ENCODE measurements around the gene ABCG5. TPM values are rescaled to one million over a fixed set of nuclear protein-coding genes. Genes with fewer than 3 reads are reported as not detected.

The ABCG5 gene
- total RNA-seq (not detected), polyA plus RNA-seq (ENCODE audit: insufficient read length in 6 of 6) (under 1 TPM; 0.18 to 0.52 (median 0.43) TPM)
- long read RNA-seq, donor 1: 0 reads
- long read RNA-seq, donor 2, partial matches to known transcripts: 6 of 6 reads
- long read RNA-seq, donor 2, other reads (novel, unspliced or antisense): 0 of 6 reads
- long read RNA-seq, donor 3: 0 reads
- long read RNA-seq, donor 4: 0 reads
- long read RNA-seq, donor 5: 0 reads
- long read RNA-seq, donor 6, partial matches to known transcripts: 5 of 5 reads
- long read RNA-seq, donor 6, other reads (novel, unspliced or antisense): 0 of 5 reads
- long read RNA-seq, donor 7: 0 reads
- long read RNA-seq, donor 8: 0 reads
- long read RNA-seq, donor 9: 0 reads
- long read RNA-seq, donor 10: 0 reads
- long read RNA-seq, donor 11: 0 reads
- long read RNA-seq, donor 12: 0 reads

DNA sequence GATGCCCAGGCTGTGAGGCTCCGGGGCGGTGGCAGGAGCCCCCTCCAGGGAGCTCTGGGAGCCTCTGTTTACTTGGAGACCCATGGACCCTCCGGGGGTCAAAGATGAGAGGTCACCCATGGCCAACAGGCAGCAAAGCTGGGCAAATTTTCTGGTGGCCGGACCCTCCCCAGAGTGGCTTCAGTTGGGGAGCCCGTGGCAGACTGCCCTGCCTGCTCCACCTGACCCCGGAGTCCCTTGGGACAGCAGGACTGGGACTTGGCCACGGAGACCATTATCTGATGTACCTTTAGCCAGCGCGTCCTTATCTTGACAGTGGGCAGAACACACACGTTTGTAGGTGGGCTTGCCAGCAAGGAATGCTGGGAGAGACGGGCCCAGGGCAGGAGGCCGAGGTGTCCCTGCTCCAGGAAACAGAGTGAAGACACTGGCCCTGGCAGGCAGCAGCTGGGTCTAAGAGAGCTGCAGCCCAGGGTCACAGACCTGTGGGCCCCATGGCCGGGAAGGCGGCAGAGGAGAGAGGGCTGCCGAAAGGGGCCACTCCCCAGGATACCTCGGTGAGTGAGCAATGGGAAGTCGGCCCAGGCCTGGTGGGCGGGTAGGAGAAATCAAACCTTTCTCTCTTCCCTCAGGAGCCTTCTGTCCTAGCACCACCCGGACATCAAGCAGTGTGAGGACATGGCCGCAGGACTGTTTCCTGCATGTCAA is at the start of gene ABCG5, which contains the start of gene ABCG8:
ABCG5 (minus strand) TSS at position 280 of the 708 bp plus-strand sequence; CDS start at position 120, 160 bp downstream.
ABCG8 (plus strand) TSS at position 412 of the 708 bp plus-strand sequence; CDS start at position 495, 83 bp downstream.
- TF ChIP-seq, protein P1, sequence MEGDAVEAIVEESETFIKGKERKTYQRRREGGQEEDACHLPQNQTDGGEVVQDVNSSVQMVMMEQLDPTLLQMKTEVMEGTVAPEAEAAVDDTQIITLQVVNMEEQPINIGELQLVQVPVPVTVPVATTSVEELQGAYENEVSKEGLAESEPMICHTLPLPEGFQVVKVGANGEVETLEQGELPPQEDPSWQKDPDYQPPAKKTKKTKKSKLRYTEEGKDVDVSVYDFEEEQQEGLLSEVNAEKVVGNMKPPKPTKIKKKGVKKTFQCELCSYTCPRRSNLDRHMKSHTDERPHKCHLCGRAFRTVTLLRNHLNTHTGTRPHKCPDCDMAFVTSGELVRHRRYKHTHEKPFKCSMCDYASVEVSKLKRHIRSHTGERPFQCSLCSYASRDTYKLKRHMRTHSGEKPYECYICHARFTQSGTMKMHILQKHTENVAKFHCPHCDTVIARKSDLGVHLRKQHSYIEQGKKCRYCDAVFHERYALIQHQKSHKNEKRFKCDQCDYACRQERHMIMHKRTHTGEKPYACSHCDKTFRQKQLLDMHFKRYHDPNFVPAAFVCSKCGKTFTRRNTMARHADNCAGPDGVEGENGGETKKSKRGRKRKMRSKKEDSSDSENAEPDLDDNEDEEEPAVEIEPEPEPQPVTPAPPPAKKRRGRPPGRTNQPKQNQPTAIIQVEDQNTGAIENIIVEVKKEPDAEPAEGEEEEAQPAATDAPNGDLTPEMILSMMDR (IDR thresholded peaks at IDR 0.05): no peak
- no peaks in the 10 kb centered on the region for H3K36me3 ChIP-seq
- no peaks in the 10 kb centered on the region for H3K9me3 ChIP-seq
- intact Hi-C loops (cut with DNase I): no loop called here
- H3K27me3 ChIP-seq: peaks cover 0 to 6% of the 10 kb centered on the region in 2 donors
- DNase-seq: no peak
- no peak within 1 kb of the TSS for H3K27ac ChIP-seq
- no peak for ATAC-seq
- H3K4me3 ChIP-seq: no peak within 1 kb of the TSS
- H3K4me1 ChIP-seq: no peaks in the 10 kb centered on the region

DNA sequence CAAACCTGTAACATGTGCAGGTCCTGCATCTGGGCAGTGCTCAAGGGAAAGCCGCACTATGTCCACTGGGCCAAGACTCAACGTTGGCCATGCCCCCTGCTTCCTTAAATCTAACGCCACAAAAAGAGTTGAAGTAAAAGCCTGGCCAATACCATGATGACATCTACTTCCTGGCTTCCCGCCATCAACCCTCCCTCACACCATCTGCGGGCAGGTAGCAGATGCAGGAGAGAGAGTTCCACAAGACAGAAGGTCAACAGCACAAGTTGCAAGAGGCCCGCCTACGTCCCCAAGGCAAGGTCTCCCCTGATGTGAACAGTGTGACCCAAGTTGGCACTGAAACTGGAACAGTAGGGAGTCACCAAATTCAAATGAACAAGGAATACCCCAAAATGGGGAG is 48.5 kb upstream of the ABCG5 start:
- H3K36me3 ChIP-seq: peaks cover 0 to 62% of the 10 kb centered on the region in 2 donors
- H3K27ac ChIP-seq: no peak overlapping the region
- ATAC-seq: no peak

DNA sequence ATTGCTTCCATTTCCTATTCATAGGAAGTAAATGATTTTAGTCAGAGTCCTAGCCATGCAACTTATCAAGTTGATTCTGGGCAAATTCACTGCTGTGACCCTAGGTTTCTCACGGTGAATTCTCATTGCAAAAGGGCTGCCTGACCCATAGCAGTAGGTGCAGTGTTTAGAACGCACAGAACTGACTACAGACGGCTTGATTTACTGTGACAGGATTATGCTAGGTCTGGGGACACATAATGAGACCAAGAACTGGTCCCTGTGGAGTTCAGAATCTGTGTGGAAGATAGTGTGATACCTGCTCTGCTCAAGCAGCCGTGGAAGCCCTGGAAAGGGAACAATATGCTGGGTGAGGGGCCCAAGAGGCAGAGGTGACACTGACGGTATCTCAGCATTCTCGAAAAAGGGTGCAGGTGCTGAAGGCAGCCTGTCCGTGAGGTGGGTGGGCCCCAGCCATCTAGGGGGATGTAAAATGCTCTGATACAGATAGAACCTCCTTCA is 46.5 kb upstream of the ABCG5 start:
- Histone ChIP-seq H3K4me3 (no peak overlapping the region), H3K27ac (no peak overlapping the region), H3K36me3 (peaks cover 0 to 42% of the 10 kb centered on the region in 2 donors), H3K9me3 (no peaks in the 10 kb centered on the region), H3K4me1 (peaks cover 4 to 14% of the 10 kb centered on the region in 2 donors), H3K27me3 (no peaks in the 10 kb centered on the region)
- intact Hi-C loops (cut with DNase I): no loop called here
- DNase-seq (no peak), ATAC-seq (no peak)
- TF ChIP-seq, protein P1 (IDR thresholded peaks at IDR 0.05): no peak

More for the DNA sequence above, 48.5 kb upstream of the ABCG5 start:
- TF ChIP-seq, protein P1 (IDR thresholded peaks at IDR 0.05): no peak
- no peak overlapping the region for H3K4me3 ChIP-seq
- H3K4me1 ChIP-seq: peaks cover 6 to 8% of the 10 kb centered on the region in 2 donors
- DNase-seq: no peak
- H3K27me3 ChIP-seq: no peaks in the 10 kb centered on the region
- intact Hi-C loops (cut with DNase I): no loop called here
- H3K9me3 ChIP-seq: no peaks in the 10 kb centered on the region

DNA sequence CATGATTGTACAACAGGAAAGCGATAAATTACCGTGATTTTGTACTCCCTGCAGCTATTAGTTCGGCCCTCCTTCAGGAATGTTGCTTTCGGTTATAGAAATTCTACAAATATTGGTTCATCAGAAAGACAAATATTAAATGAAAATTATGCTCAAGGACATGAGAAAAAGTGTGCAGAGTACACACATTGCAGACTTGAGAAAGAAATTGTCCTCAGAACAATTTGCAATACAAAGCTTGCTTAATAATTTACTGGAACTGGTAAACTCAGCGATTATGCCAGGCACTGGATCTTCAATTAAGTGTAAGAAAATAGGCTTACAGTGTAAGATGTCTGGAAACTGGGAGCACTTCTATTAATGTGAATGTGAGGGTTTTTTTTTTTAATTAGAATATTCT is 46.0 kb upstream of the ABCG5 start:
- intact Hi-C loops (cut with DNase I): no loop called here
- Histone ChIP-seq H3K9me3 (no peaks in the 10 kb centered on the region), H3K27ac (no peak overlapping the region), H3K27me3 (no peaks in the 10 kb centered on the region), H3K4me3 (no peak overlapping the region), H3K4me1 (peaks cover 4 to 14% of the 10 kb centered on the region in 2 donors), H3K36me3 (peaks cover 0 to 37% of the 10 kb centered on the region in 2 donors)
- ATAC-seq (no peak), DNase-seq (no peak)
- TF ChIP-seq, protein P1 (IDR thresholded peaks at IDR 0.05): no peak

DNA sequence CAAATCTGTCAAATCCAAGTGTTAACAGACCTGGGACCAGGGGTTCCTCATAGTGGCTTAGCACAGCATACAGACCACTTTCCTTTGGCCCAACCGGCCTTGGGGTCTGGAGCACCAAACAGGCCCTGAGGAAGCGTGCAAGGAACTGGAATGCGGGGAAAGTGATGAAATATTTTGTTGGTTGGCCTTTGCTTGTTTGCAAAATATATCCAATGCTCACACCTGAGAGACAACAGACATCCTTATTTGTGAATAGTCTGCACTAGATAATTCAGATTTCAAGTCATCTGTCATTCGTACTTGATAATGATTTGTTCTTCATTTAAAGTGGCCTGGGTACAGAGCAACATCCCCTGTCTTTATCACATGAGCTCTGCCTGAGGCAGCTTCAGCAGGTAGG is 43.7 kb upstream of the ABCG5 start:
- TF ChIP-seq, protein P1 (IDR thresholded peaks at IDR 0.05): no peak
- no peak for DNase-seq
- H3K4me1 ChIP-seq: peaks cover 4 to 14% of the 10 kb centered on the region in 2 donors
- H3K36me3 ChIP-seq: peaks cover 0 to 13% of the 10 kb centered on the region in 2 donors
- H3K27me3 ChIP-seq: no peaks in the 10 kb centered on the region
- no peak overlapping the region for H3K27ac ChIP-seq
- intact Hi-C loops (cut with DNase I): no loop called here
- ATAC-seq: no peak
- no peaks in the 10 kb centered on the region for H3K9me3 ChIP-seq
- no peak overlapping the region for H3K4me3 ChIP-seq

All from left lung (tissue), 14 donors.